Measurements from ENCODE around the gene FCN1. TPM values are rescaled to one million over a fixed set of nuclear protein-coding genes. Genes with fewer than 3 reads are reported as not detected.

The FCN1 gene
- polyA plus RNA-seq, 1 of the 3 experiments (the other 2 are of a cell fraction): not detected

DNA sequence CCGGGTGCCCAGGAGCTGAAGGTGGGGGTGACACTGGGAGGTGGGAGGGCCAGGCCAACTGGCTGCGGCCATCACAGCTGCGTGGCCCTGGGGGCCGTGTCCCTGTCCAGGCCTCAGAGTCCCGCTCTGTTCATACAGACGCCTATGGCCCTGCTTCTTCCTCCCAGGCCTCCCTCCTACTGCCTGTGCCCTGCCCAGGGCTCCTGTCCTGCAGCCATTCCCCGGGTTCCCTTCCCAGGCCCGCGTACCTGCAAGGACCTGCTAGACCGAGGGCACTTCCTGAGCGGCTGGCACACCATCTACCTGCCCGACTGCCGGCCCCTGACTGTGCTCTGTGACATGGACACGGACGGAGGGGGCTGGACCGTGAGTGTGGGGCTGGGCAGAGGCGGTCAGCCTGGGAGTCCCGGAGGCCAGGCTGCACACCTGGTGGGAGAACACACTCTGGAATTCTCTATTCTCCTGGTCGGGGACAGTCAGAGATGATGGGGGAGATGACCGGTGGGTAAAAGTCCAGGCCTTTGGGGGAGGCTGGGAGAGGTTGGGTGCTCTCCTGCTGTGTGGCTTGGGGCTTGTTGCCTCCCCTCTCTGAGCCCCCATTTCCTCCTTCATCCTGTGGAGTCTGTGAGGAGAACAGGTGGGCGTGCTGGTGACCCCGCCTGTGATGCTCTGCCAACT is 32.6 kb downstream of the FCN1 start:
- CTCF ChIA-PET: no interaction called here
- TF ChIP-seq TAF1 (IDR thresholded peaks at IDR 0.05; ENCODE audit: borderline replicate concordance, low read depth, low read length) (no peak), EP300 (IDR thresholded peaks at IDR 0.05; ENCODE audit: borderline replicate concordance in 1 of 2, low read depth in 1 of 2, low read length in 1 of 2) (no peak), GABPA (IDR thresholded peaks at IDR 0.05; ENCODE audit: low read depth) (no peak), RCOR1 (IDR thresholded peaks at IDR 0.05; ENCODE audit: low read length) (no peak), MEF2A (IDR thresholded peaks at IDR 0.05; ENCODE audit: borderline replicate concordance, low read depth) (no peak), GATA2 (CRISPR knock-in tag; IDR thresholded peaks at IDR 0.05) (no peak), TCF12 (IDR thresholded peaks at IDR 0.05) (no peak), NFIC (IDR thresholded peaks at IDR 0.05; ENCODE audit: borderline replicate concordance) (no peak), TEAD4 (IDR thresholded peaks at IDR 0.05; ENCODE audit: borderline replicate concordance, insufficient read depth) (no peak), FOXJ3 (CRISPR knock-in tag; IDR thresholded peaks at IDR 0.05) (no peak)
- TF ChIP-seq, protein P1, sequence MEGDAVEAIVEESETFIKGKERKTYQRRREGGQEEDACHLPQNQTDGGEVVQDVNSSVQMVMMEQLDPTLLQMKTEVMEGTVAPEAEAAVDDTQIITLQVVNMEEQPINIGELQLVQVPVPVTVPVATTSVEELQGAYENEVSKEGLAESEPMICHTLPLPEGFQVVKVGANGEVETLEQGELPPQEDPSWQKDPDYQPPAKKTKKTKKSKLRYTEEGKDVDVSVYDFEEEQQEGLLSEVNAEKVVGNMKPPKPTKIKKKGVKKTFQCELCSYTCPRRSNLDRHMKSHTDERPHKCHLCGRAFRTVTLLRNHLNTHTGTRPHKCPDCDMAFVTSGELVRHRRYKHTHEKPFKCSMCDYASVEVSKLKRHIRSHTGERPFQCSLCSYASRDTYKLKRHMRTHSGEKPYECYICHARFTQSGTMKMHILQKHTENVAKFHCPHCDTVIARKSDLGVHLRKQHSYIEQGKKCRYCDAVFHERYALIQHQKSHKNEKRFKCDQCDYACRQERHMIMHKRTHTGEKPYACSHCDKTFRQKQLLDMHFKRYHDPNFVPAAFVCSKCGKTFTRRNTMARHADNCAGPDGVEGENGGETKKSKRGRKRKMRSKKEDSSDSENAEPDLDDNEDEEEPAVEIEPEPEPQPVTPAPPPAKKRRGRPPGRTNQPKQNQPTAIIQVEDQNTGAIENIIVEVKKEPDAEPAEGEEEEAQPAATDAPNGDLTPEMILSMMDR (IDR thresholded peaks at IDR 0.05): no peak
- TF ChIP-seq, protein P2, sequence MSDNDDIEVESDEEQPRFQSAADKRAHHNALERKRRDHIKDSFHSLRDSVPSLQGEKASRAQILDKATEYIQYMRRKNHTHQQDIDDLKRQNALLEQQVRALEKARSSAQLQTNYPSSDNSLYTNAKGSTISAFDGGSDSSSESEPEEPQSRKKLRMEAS (IDR thresholded peaks at IDR 0.05; ENCODE audit: low read depth): no peak
- H2AFZ ChIP-seq (ENCODE audit: low read depth): no peak overlapping the region
- H3K27ac ChIP-seq (ENCODE audit: low read depth in 2 of 2, low read length in 1 of 2): no peak overlapping the region
- H3K9me2 ChIP-seq: no peaks in the 10 kb centered on the region
- no peaks in the 10 kb centered on the region for H3K4me1 ChIP-seq (ENCODE audit: control insufficient read depth in 1 of 2, insufficient read depth in 2 of 2, low read depth in 1 of 2, low read length in 1 of 2)
- no peaks in the 10 kb centered on the region for H3K9me3 ChIP-seq
- POLR2A ChIA-PET: no interaction called here
- no peak overlapping the region for H3K4me2 ChIP-seq
- no peak overlapping the region for H3K4me3 ChIP-seq (ENCODE audit: low read depth in 2 of 2, low read length in 1 of 2)
- no peaks in the 10 kb centered on the region for H3K36me3 ChIP-seq (replicated peaks in 1 of 2; ENCODE audit: control insufficient read depth in 1 of 2, insufficient read depth in 2 of 2, low read length in 1 of 2)
- H4K20me1 ChIP-seq (ENCODE audit: insufficient read depth): no peaks in the 10 kb centered on the region
- H3F3A ChIP-seq (replicated peaks; ENCODE audit: insufficient read depth): no peaks in the 10 kb centered on the region
- H3K27me3 ChIP-seq (ENCODE audit: insufficient read depth): peaks cover 7% of the 10 kb centered on the region; the same call in 1 of the 2 replicates
- no peak overlapping the region for H3K9ac ChIP-seq
- no peaks in the 10 kb centered on the region for H3K79me2 ChIP-seq (ENCODE audit: insufficient read depth)
- no peak for DNase-seq
- WGBS (ENCODE audit: low lambda C conversion rate): 70% methylated on average over 4 of the region's 22 CpGs

DNA sequence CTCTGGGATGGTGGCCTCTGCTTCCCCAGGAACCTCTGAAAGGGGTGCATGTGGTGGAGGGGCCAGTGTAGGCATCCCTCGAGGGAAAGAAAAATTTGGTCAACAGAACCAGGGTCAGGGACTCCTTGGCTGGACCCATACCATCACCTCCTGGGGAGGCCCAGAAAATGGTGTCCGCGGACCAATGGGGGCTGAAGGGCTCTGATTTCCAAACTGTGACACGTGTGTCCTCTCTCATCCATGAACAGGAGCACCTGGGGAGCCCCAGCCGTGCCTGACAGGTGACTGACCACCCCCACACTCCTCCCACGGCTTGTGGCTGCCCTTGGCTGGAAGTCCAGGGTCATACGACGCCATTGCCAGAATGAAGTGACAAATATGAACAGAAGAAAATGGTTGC is 33.2 kb downstream of the FCN1 start:
- ChIA-PET POLR2A (no interaction called here), CTCF (no interaction called here)
- no peaks in the 10 kb centered on the region for H3K9me2 ChIP-seq
- H3K4me2 ChIP-seq: no peak overlapping the region
- H3K4me1 ChIP-seq (ENCODE audit: control insufficient read depth in 1 of 2, insufficient read depth in 2 of 2, low read depth in 1 of 2, low read length in 1 of 2): no peaks in the 10 kb centered on the region
- no peak for TF ChIP-seq RFX5 (IDR thresholded peaks at IDR 0.05; ENCODE audit: low read length)
- no peak for TF ChIP-seq NRF1 (IDR thresholded peaks at IDR 0.05; ENCODE audit: low read depth, low read length)
- TF ChIP-seq JUND (IDR thresholded peaks at IDR 0.05): no peak
- TF ChIP-seq GATA2 (CRISPR knock-in tag; IDR thresholded peaks at IDR 0.05): no peak
- TF ChIP-seq, protein P3, sequence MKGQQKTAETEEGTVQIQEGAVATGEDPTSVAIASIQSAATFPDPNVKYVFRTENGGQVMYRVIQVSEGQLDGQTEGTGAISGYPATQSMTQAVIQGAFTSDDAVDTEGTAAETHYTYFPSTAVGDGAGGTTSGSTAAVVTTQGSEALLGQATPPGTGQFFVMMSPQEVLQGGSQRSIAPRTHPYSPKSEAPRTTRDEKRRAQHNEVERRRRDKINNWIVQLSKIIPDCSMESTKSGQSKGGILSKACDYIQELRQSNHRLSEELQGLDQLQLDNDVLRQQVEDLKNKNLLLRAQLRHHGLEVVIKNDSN (IDR thresholded peaks at IDR 0.05; ENCODE audit: borderline replicate concordance, low read depth): no peak
- H3K27me3 ChIP-seq (ENCODE audit: insufficient read depth): peaks cover 7% of the 10 kb centered on the region; the same call in 1 of the 2 replicates
- WGBS (ENCODE audit: low lambda C conversion rate): 32% methylated on average over 5 of the region's 8 CpGs
- no peak overlapping the region for H3K4me3 ChIP-seq (ENCODE audit: low read depth in 2 of 2, low read length in 1 of 2)
- DNase-seq: no peak
- H3K79me2 ChIP-seq (ENCODE audit: insufficient read depth): no peaks in the 10 kb centered on the region
- no peak overlapping the region for H2AFZ ChIP-seq (ENCODE audit: low read depth)
- H4K20me1 ChIP-seq (ENCODE audit: insufficient read depth): no peaks in the 10 kb centered on the region
- H3K9me3 ChIP-seq: no peaks in the 10 kb centered on the region
- no peaks in the 10 kb centered on the region for H3K36me3 ChIP-seq (replicated peaks in 1 of 2; ENCODE audit: control insufficient read depth in 1 of 2, insufficient read depth in 2 of 2, low read length in 1 of 2)
- H3K9ac ChIP-seq: no peak overlapping the region
- H3K27ac ChIP-seq (ENCODE audit: low read depth in 2 of 2, low read length in 1 of 2): no peak overlapping the region
- H3F3A ChIP-seq (replicated peaks; ENCODE audit: insufficient read depth): no peaks in the 10 kb centered on the region

Data from SK-N-SH (cell line).